Activated naive CD8-positive, alpha-beta T cell treated with anti-CD3 and anti-CD28 coated beads, Interleukin-2, amount 50 U/mL, for 24 hours (primary cell): ENCODE results near the gene ECHS1.

Source experiments
- ATAC-seq: fragments of 150-1000 bp; cut with Tn5 transposase; one replicate; pipeline ENCODE4 v1.10.0; 2021
- DNase-seq: peaks from one replicate; pipeline ENCODE4 v3.0.0; 2021
- H3K27ac Mint-ChIP-seq: one replicate; pipeline ENCODE4 v1.8.0; 2021; ENCODE audit warnings: mild to moderate bottlenecking, mixed read lengths
- H3K27me3 Mint-ChIP-seq: one replicate; pipeline ENCODE4 v1.8.0; 2021; ENCODE audit warnings: mixed read lengths
- H3K36me3 Mint-ChIP-seq: one replicate; pipeline ENCODE4 v1.8.0; 2021; ENCODE audit warnings: low read depth, mixed read lengths
- H3K4me1 Mint-ChIP-seq: one replicate; pipeline ENCODE4 v1.8.0; 2021; ENCODE audit warnings: mixed read lengths
- H3K4me3 Mint-ChIP-seq: one replicate; pipeline ENCODE4 v1.8.0; 2021; ENCODE audit warnings: mild to moderate bottlenecking, moderate library complexity, mixed read lengths
- H3K9me3 Mint-ChIP-seq: one replicate; pipeline ENCODE4 v1.8.0; 2021; ENCODE audit warnings: mixed read lengths

The ECHS1 gene

GRCh38 chr10:133351408-133352318, 21.5 kb downstream of the ECHS1 start:
- no peak overlapping the region for H3K4me3 Mint-ChIP-seq
- no peak overlapping the region for H3K27ac Mint-ChIP-seq
- H3K9me3 Mint-ChIP-seq: no peaks in the 10 kb centered on the region
- peaks cover 6% of the 10 kb centered on the region for H3K27me3 Mint-ChIP-seq
- no peaks in the 10 kb centered on the region for H3K36me3 Mint-ChIP-seq
- peaks cover 5% of the 10 kb centered on the region for H3K4me1 Mint-ChIP-seq
- no peak for ATAC-seq
- DNase-seq: no peak

GRCh38 chr10:133350950-133351329, 22.2 kb downstream of the ECHS1 start:
- Mint-ChIP-seq H3K4me1 (peaks cover 2% of the 10 kb centered on the region), H3K4me3 (no peak overlapping the region), H3K27ac (no peak overlapping the region), H3K9me3 (no peaks in the 10 kb centered on the region), H3K36me3 (no peaks in the 10 kb centered on the region), H3K27me3 (peaks cover 11% of the 10 kb centered on the region)
- no peak for ATAC-seq
- no peak for DNase-seq

GRCh38 chr10:133350283-133350949, 22.7 kb downstream of the ECHS1 start:
- ATAC-seq: no peak
- no peak for DNase-seq
- Mint-ChIP-seq H3K27ac (no peak overlapping the region), H3K4me1 (peaks cover 2% of the 10 kb centered on the region), H3K36me3 (no peaks in the 10 kb centered on the region), H3K9me3 (no peaks in the 10 kb centered on the region), H3K27me3 (peaks cover 16% of the 10 kb centered on the region), H3K4me3 (no peak overlapping the region)

GRCh38 chr10:133349577-133350011, 23.6 kb downstream of the ECHS1 start:
- H3K4me3 Mint-ChIP-seq: no peak overlapping the region
- peaks cover 25% of the 10 kb centered on the region for H3K27me3 Mint-ChIP-seq
- H3K27ac Mint-ChIP-seq: no peak overlapping the region
- ATAC-seq (no peak), DNase-seq (no peak)
- H3K4me1 Mint-ChIP-seq: peaks cover 2% of the 10 kb centered on the region
- H3K9me3 Mint-ChIP-seq: no peaks in the 10 kb centered on the region
- H3K36me3 Mint-ChIP-seq: no peaks in the 10 kb centered on the region

GRCh38 chr10:133349160-133349568, 24.0 kb downstream of the ECHS1 start:
- Mint-ChIP-seq H3K27ac (no peak overlapping the region), H3K36me3 (no peaks in the 10 kb centered on the region), H3K27me3 (peaks cover 29% of the 10 kb centered on the region), H3K4me3 (no peak overlapping the region), H3K4me1 (peaks cover 2% of the 10 kb centered on the region), H3K9me3 (no peaks in the 10 kb centered on the region)
- no peak for ATAC-seq
- DNase-seq: no peak

GRCh38 chr10:133347710-133348517, 25.2 kb downstream of the ECHS1 start:
- H3K9me3 Mint-ChIP-seq: no peaks in the 10 kb centered on the region
- no peak overlapping the region for H3K4me3 Mint-ChIP-seq
- no peaks in the 10 kb centered on the region for H3K36me3 Mint-ChIP-seq
- peaks cover 5% of the 10 kb centered on the region for H3K4me1 Mint-ChIP-seq
- H3K27ac Mint-ChIP-seq: no peak overlapping the region
- peaks cover 38% of the 10 kb centered on the region for H3K27me3 Mint-ChIP-seq
- ATAC-seq: no peak
- DNase-seq: no peak

- Mint-ChIP-seq H3K27me3 (peaks cover 44% of the 10 kb centered on the region), H3K4me3 (no peak overlapping the region), H3K4me1 (peaks cover 5% of the 10 kb centered on the region), H3K9me3 (no peaks in the 10 kb centered on the region), H3K27ac (no peak overlapping the region), H3K36me3 (no peaks in the 10 kb centered on the region)
- no peak for DNase-seq
- ATAC-seq: no peak
Measured at GRCh38 chr10:133346413-133346812, 26.7 kb downstream of the ECHS1 start.

- no peak overlapping the region for H3K4me3 Mint-ChIP-seq
- no peaks in the 10 kb centered on the region for H3K36me3 Mint-ChIP-seq
- no peak for DNase-seq
- no peak for ATAC-seq
- no peak overlapping the region for H3K27ac Mint-ChIP-seq
- H3K4me1 Mint-ChIP-seq: peaks cover 5% of the 10 kb centered on the region
- peaks cover 46% of the 10 kb centered on the region for H3K27me3 Mint-ChIP-seq
- H3K9me3 Mint-ChIP-seq: no peaks in the 10 kb centered on the region
Measured at GRCh38 chr10:133344236-133344635, 28.9 kb downstream of the ECHS1 start.

GRCh38 chr10:133343558-133343957, 29.6 kb downstream of the ECHS1 start:
- Mint-ChIP-seq H3K27me3 (peaks cover 44% of the 10 kb centered on the region), H3K4me1 (peaks cover 3% of the 10 kb centered on the region), H3K9me3 (no peaks in the 10 kb centered on the region), H3K36me3 (no peaks in the 10 kb centered on the region), H3K4me3 (no peak overlapping the region), H3K27ac (no peak overlapping the region)
- ATAC-seq: no peak
- no peak for DNase-seq

- Mint-ChIP-seq H3K27me3 (peaks cover 44% of the 10 kb centered on the region), H3K4me1 (peaks cover 3% of the 10 kb centered on the region), H3K9me3 (no peaks in the 10 kb centered on the region), H3K27ac (no peak overlapping the region), H3K4me3 (no peak overlapping the region), H3K36me3 (no peaks in the 10 kb centered on the region)
- ATAC-seq (no peak), DNase-seq (no peak)
Measured at GRCh38 chr10:133342942-133343341, 30.2 kb downstream of the ECHS1 start.

GRCh38 chr10:133341983-133342382, 31.2 kb downstream of the ECHS1 start:
- Mint-ChIP-seq H3K36me3 (no peaks in the 10 kb centered on the region), H3K27me3 (peaks cover 44% of the 10 kb centered on the region), H3K4me3 (no peak overlapping the region), H3K4me1 (peaks cover 3% of the 10 kb centered on the region), H3K9me3 (no peaks in the 10 kb centered on the region), H3K27ac (no peak overlapping the region)
- no peak for ATAC-seq
- DNase-seq: no peak

GRCh38 chr10:133339708-133340380, 33.3 kb downstream of the ECHS1 start:
- no peak overlapping the region for H3K4me3 Mint-ChIP-seq
- no peaks in the 10 kb centered on the region for H3K9me3 Mint-ChIP-seq
- H3K27ac Mint-ChIP-seq: no peak overlapping the region
- H3K36me3 Mint-ChIP-seq: no peaks in the 10 kb centered on the region
- DNase-seq (no peak), ATAC-seq (no peak)
- H3K27me3 Mint-ChIP-seq: peaks cover 29% of the 10 kb centered on the region
- H3K4me1 Mint-ChIP-seq: peaks cover 5% of the 10 kb centered on the region

GRCh38 chr10:133338080-133339071, 34.8 kb downstream of the ECHS1 start:
- Mint-ChIP-seq H3K4me1 (peaks cover 6% of the 10 kb centered on the region), H3K36me3 (no peaks in the 10 kb centered on the region), H3K4me3 (no peak overlapping the region), H3K9me3 (no peaks in the 10 kb centered on the region), H3K27ac (no peak overlapping the region), H3K27me3 (peaks cover 24% of the 10 kb centered on the region)
- DNase-seq: no peak
- ATAC-seq: no peak
